ENCODE results near the gene RFC3.
"Not testable (repeated sequence)": the region's sequence is repeated elsewhere in the genome, so short reads cannot be mapped to it uniquely, and the experiment has no call there.

RFC3 gene, protein sequence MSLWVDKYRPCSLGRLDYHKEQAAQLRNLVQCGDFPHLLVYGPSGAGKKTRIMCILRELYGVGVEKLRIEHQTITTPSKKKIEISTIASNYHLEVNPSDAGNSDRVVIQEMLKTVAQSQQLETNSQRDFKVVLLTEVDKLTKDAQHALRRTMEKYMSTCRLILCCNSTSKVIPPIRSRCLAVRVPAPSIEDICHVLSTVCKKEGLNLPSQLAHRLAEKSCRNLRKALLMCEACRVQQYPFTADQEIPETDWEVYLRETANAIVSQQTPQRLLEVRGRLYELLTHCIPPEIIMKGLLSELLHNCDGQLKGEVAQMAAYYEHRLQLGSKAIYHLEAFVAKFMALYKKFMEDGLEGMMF

DNA sequence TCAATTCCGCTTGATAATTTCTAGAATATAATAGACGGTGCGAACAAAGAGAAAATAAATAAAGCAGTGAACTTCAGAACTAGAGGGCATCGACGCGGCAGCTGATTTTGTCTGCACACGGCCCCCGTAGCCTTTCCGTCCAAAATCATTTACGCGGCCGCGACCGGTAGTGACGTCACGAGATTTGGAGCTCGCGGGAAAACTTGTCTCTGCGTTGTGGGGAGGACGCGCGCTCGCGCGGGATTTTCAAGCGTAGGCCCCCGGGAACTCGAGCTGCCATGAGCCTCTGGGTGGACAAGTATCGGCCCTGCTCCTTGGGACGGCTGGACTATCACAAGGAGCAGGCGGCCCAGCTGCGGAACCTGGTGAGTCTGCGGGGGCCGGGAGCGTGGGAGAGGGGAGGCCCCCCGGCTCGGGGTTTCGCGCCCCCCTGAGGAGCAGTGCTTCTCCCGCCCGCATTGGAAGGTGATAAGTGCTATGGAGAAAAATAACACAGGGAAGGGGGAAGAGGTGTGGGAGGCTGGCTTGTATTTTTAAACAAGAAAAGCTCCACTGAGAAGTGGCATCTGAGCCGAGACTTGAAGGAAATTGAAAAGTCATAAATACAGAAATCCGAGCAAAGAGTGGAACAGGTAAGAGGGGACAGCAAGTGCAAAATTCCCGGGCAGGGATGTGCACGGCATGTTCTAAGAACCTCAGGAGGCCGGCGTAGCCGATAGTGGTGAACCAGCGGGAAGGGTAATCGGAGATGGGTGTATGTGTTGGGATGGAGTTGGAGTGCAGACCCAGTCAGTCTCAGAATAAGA lies at the start of gene RFC3:
RFC3 (plus strand) TSS at position 249 of the 806 bp plus-strand sequence; CDS start at position 279, 30 bp downstream.
- DNase-seq = peak; percentile 91 to 92

DNA sequence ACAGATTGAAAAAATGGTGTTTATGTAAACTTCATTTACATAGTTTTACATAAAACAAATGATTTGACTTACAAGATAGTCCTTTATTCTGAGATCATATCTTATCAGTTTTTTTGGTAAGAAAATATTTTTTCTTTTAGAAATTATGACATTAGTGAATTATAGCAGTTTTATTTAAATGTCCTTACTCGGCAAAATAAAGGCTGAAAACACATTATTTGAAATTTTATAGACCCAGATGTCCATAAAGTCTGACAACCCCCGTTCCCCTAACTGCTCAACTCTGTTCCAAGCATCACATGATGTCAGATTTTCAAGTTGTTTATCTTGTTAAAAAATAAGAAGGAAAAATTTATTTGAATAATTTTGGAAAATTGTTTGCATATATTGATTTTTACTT lies 46.7 kb upstream of the RFC3 start:
- DNase-seq = no peak

DNA sequence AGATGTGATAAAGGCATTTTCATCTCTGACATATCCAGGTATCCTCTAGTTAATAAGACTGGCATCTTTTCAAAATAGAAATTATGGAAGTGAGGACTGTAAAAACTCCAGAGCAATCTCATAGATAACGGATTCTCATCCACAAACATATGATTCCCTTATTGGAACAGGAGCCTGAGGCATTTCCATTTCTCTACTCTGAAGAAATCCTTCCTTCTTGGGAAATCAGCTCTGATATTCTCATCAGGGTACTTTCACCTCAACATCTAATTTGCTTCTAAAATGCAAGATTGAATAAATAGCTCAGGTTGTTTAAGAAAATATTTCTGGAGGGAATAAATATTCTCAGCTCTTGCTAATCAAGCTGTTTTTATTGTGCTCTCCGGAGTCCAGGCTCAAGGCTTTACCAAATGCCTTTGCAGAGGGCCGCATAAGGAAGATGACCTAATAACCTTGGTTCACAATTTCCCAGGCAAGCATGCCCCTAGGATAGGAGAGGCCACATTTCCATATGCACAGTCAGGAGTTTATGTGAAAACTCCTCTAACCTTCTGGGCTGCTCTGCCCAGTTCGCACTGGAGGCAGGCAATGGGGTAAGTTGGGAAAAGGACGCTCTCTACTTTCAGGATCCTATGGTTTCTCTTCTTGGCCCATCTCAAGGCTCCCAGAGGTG lies 44.0 kb upstream of the RFC3 start:
- DNase-seq = no peak

DNA sequence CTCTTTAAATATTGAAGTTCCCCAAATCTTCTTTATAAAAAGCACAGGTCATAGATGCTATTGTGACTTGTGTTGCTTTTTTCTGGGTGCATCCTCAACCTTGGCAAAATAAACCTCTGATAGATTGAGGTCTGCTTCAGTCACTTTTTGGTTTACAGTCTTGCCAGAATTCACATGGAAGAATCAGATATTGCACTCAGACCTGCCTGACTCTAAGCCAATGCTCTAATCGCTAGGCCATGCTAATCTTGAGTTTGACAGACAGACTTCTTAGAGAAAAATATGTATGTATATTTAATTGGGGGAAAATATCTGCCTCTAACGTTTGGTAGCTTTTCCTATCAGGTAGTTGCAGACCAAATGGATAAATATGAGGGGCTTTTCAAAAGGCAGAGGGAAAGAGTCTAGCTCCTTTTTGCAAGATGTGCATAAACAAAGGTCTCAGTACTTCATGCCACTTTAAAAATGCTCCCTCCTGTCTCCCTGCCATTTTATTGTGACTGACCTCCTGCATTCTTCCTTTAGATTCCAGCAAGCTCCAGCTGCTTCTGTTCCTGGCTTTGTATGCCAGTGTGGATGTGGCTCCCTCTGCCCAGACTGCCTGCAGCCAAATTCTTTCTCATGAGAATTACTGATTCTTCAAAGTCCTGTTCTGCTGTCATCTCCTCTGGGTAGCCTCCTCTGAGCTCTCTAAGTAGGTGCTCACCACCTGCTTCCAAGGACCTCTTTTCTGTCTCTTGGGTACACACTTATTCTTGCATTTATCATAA lies 42.4 kb upstream of the RFC3 start:
- no peak for DNase-seq

DNA sequence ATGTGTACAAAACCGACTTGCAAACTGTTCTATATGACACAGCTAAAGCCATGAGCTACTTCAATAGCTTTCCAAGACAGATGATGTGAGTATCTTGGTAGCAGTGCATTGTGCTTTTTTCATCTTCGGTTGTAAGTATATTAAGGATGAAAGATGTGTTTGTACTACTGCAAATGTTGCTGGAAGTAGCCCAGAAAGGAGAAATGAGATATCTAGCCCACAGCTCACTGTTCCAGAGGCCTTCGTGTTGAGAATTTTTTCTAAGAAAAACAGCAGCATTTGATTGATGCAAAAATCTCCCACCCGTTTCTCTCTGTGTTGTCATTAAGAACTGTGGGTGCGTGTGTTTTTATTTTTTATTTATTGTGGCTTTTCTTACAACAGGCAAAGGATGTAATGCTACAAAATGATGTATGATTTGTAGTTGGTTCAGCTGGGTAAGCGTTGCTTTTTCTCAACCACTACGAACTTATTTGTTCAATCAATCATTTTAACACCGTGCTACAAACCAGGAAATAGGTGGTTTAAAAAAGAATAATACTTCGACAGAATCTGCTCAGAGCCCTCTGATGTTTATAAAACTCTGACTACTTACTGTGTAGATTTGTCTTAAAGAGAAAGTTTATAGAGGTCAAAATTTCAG lies 41.6 kb upstream of the RFC3 start:
- DNase-seq = no peak

DNA sequence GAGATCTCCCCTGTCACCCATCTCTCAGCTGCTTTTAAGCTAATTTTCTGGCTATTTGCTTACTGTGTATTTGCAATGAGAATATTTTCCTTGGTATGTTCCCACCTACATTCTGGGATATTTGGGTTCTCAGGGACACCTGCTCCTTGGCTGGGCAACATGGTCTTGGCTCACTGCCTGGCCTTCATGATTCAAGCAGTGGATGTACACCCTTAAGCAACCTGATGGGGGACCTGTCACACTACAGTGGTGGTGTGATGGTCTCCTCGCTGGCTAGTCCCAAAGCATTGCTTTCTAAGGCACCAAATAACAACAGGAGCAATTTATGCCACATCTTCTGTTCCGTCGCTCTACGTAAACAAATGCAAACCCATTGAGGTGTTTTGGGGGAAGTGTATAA lies 35.3 kb upstream of the RFC3 start:
- no peak for DNase-seq

DNA sequence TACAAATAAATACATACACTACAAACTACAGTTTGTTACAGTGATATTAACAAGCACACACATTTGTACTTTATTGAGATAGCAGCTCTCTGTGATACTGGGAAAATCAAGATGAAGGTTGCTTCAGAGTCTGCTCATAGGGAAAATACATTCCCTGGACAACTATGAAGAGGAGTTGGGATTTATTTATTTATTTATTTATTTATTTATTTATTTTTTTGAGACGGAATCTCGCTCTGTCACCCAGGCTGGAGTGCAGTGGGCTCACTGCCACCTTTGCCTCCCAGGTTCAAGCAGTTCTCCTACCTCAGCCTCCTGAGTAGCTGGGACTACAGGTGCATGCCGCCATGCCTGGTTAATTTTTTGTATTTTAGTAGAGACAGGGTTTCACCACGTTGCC lies 34.7 kb upstream of the RFC3 start:
- DNase-seq = not testable (repeated sequence)

DNA sequence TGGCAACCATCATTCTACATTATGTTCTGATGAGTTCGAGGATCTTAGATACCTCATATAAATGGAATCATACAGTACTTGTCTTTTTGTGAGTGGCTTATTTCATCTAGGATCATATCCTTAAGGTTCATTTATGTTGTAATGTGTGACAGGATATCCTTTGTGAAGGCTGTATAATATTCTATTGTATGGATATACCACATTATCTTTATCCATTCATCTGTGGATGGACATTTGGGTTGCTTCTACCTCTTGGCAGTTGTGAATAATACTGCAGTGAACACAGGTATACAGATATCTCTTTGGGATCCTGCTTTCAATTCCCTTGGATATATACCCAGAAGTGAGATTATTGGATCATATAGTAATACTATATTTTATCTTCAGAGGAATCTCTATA lies 33.2 kb upstream of the RFC3 start:
- no peak for DNase-seq

DNA sequence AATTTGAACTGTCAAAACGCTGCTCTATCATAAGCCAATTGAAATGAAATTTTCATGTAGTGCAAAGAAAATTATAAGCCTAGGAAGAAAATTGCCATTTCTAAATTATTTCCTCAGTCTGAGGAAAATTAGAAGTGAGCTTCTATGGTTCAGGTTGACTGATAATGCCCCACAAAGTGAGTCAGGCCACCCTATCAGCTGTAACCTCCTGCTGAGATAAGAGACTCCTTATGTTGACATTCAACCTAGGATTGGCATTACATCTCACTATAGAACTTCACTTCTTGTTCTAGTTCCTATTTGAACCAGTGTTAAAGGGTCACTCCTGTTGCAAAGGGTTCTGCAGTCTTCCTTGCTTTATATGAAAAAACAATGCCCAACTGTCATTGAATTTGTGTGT lies 32.6 kb upstream of the RFC3 start:
- no peak for DNase-seq

DNA sequence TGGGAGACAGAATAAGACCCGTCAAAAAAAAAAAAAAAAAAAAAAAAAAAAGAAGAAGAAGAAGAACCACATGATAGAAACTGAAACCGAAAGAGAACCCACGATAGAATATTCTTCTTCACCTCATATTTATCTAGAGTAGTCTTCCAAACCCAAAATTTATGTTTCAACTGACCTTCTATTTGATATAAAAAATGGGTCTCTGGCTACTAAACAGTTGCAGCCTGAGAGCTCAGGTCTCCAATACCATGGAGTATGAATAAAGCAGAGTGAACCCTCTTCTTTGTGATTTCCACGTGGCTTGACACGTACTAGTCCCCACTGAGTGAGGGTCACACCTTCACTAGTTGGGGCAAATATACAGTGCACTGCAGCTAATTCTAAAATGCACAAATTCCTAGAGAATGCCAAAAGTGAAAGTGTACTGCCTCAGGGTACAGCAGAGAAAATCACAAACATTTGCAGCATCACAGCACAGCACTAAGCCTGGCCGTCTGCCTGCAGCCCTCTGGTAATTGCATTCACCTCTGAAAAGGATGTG lies 30.8 kb upstream of the RFC3 start:
- peak in 1 of 2 donors; percentile 33 for DNase-seq

DNA sequence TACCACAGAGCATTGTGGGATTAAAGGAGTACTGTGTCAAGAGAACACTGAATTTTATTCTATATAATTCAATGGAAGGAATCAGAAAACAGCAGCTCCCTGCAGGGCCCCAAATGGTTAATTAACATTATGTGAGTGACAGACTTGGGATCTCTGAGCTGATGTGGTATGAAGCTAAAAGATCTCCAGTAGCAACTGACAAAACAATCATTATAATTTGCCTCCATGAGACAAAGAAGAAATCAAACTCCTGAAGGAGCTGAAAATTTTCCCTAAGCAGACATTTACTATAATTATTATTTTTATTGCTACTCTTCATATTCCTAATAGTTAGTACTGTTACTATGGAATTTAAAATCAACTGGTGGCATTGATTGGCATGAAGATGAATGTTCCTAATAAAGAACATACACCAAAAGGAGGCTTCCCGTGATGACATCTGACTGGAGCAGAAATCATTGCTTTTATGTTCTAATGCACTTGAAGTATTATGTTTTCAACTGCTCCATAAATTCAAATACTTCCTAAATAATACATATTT lies 28.8 kb upstream of the RFC3 start:
- no peak for DNase-seq

DNA sequence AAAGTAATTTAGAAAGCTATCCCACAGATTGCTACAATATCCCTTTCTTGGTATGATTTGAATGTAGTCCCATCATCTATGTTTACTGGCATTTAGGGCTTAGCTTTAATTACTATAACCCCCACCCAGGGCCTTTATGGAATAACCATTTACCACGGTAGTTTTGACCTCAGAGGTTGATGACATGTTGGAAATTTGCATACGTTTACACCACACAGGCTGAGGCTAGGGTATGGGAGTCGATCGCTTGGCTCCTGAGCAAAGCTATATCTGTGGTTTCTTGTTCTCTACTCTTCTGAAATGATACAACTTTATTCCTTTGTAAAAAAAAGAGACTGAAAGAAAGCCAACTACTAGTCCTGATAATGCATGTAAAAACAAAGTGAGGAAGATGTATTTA lies 28.2 kb upstream of the RFC3 start:
- no peak for DNase-seq

DNA sequence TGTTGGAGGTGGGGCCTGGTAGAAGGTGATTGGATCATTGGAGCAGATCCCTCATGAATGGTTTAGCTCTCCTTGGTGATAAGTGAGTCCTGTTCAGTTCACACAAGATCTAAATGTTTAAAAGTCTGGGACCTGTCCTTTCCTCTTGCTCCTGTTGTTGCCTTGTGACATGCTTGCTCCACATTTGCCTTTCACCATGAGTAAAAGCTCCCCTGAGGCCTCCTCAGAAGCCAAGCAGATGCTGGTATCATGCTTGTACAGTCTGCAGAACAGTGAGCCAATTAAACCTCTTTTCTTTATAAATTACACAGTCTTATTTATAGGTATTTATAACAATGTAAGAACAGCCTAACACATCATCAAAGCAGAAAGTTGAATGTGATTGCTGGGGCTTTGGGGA lies 24.2 kb upstream of the RFC3 start:
- no peak for DNase-seq

DNA sequence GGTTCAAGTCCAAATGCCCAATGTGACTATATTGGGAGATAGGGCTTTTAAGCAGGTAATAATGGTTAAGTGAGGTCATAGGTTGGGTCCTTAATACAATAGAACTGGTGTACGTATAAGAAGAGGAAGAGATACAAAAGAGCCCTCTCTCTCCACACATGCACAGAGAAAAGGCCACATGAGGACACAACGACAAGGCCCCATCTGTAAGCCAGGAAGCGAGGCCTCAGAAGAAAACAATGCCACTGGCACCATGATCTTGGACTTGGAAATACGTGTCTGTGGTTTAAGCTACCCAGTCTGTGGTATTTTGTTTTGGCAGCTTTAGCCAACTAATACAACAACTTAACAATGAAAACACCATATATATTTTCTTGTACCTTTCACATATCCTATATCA lies 23.4 kb upstream of the RFC3 start:
- no peak for DNase-seq

DNA sequence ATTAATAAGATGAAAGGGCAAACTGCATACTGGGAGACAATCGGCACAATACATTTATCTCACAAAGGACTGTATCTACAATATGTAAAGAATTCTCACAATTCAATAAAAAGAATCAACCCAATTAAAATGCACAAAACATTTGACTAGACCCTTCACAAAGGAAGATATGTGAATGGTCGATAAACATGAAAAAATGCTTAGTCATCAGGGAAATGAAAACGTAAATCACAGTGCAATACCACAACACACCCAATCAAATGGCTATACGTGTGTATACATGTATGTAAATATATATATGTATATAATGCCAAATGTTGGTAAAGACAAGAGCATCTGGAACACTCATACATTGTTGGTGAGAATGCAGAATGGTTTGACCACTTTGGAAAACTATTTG lies 21.9 kb upstream of the RFC3 start:
- DNase-seq = no peak

DNA sequence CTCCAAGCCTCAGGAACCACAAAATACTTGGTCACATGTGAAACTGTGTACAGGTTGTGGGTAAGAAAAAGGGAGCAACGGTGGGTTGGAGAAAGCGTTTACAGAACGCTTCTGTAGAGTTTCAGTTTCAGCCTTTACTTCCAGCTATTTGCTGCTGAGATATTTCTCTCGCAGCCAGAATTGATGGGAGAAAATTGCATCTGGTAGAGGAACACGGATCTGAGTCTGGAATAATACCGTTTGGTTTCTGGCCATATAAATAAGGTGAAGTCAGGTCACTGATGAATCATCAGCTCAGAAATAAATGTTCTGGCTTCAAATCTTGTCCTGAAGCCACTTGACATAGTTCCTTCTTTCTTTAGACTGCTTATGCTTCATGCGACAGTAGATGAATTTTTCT lies 20.3 kb upstream of the RFC3 start:
- DNase-seq = no peak

DNA sequence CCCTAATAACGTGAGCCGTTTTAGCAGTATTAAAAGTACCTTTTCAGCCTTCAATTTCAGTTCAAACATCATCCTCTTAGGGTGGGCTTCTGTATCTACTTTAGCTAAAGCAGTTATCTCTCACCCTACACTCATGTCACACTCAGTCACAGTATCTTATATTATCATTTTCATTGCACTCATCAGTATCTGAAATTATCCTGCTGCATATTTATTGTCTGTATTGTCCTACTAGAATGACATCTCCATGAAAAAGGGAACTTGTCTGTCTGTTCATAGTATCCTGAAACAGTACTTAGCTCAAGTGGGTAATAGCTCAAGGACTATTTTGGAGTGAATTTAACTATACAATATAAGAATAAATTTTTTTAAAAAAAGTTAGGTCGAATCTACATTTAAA lies 19.9 kb upstream of the RFC3 start:
- DNase-seq = no peak

DNA sequence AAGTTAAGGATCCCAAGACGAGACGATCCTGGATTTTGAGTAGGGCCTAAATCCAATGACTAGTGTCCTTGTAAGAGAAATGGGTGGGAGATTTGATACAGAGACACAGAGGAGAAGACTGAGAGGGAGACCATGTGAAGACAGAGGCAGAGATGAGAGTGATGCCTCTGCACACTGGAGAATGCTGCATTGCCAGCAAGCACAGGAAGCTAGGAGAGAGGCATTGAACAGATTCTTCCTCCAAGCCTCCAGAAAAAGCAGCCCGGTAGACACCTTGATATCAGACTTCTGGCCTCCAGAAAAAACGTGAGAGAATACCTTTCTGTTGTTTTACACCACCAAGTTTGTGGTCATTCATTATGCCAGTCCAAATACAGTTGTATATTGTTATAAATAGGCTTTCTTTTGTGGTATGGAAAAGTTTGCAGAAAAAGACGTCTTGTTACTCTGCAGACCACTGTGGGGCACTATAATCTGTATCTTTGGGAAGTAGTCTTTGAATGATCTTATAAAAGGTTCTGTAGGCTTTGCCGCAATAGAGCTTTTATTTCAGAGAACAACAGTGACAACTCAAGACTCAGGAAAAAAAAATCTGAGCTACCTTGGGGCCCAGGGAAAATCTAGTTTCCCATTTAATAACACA lies 17.9 kb upstream of the RFC3 start:
- DNase-seq = no peak

DNA sequence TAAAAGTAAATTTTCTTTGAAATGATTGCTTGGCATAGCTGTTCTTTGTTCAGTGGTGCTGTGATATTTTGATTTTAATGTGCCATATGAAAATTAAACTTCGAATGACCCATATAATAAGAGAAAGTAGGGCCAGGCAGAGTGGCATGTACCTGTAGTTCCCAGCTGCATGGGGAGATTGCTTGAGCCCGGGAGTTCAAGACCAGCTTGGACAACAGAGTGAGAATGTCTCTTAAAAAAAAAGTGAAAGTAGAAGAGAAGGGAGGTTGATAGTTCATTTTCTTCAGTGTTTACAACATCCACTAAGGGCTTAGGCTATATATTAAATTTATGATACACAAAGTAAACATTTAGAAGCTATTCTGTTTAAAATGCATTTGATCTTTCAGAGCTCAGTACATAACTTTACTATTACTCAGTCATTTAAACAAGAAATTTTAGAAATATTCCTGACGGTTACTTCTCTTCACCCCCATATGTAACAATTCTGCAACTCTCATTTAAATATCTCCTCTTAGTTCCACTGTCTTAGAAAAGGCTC lies 17.2 kb upstream of the RFC3 start:
- no peak for DNase-seq

DNA sequence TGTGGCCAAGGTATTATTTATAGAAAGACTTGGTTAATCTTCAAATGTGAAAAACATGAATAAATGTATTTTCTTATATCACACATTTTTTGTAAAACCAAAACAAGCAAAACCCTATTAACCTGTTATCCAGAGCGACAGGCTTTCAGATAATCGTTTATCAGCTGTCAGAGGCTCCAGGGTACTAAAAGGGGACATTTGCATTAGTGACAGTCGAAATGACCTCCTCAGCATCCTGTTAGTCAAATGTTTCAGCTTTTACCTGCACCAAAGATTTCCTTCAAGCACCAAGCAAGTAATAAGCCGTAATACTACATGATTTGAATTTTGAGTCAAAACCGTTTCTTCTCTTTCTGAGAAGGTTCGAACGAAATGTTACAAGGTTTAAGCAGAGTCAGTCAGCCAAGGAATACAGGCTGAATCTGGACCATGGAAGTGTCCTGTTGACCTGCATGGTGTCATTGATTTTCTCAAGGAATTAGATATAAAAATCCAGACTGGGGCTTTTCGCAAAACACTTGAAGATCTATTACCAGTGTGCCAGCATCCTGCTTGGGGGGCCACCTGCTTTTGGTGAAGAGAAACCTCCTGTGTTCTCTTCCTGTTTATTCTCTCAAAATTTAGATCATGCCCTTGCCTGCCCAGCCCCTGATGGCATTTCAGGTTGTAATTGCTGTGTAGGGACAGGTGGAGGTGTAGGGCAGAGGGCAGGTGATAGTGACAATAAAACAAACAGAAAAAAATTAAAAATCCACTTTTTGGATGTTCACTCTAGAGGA lies 11.3 kb upstream of the RFC3 start:
- no peak for DNase-seq
